Uterus (tissue), 2 donors: ENCODE data around the gene GALNTL6.

Source experiments
- POLR2A ChIP-seq, 2 donors: fragments of 450-650 bp; IDR thresholded peaks; one replicate each; pipeline ENCODE4 v1.6.1; 2016; ENCODE audit warnings: antibody characterized with exemption in 2 of 2, mild to moderate bottlenecking in 1 of 2, moderate library complexity in 1 of 2
- TF ChIP-seq, protein P1 (sequence below), 4 experiments: fragments of 200-600 bp in 2 of 4; fragments of 450-650 bp in 2 of 4; sonication (generic) in 2 of 4; IDR thresholded peaks; one replicate each; pipeline ENCODE4 v1.5.1; 2016 to 2019; ENCODE audit warnings: antibody characterized with exemption in 4 of 4, mild to moderate bottlenecking in 2 of 4, moderate library complexity in 1 of 4

GRCh38 chr4:172369471-172369959 is 556.3 kb downstream of the GALNTL6 start:
- TF ChIP-seq, protein P1, sequence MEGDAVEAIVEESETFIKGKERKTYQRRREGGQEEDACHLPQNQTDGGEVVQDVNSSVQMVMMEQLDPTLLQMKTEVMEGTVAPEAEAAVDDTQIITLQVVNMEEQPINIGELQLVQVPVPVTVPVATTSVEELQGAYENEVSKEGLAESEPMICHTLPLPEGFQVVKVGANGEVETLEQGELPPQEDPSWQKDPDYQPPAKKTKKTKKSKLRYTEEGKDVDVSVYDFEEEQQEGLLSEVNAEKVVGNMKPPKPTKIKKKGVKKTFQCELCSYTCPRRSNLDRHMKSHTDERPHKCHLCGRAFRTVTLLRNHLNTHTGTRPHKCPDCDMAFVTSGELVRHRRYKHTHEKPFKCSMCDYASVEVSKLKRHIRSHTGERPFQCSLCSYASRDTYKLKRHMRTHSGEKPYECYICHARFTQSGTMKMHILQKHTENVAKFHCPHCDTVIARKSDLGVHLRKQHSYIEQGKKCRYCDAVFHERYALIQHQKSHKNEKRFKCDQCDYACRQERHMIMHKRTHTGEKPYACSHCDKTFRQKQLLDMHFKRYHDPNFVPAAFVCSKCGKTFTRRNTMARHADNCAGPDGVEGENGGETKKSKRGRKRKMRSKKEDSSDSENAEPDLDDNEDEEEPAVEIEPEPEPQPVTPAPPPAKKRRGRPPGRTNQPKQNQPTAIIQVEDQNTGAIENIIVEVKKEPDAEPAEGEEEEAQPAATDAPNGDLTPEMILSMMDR (IDR thresholded peaks at IDR 0.05): no peak
- TF ChIP-seq POLR2A (IDR thresholded peaks at IDR 0.05): no peak
